Kidney tubule cell (primary cell): Measurements from ENCODE around the gene EPS8L1.
"Not testable (repeated sequence)": the region's sequence is repeated elsewhere in the genome, so short reads cannot be mapped to it uniquely, and the experiment has no call there.

Experiments used
- DNase-seq: peaks from one replicate; pipeline ENCODE4 v3.0.0-alpha.2; 2018; ENCODE audit warnings: low spot score

EPS8L1 gene

DNA sequence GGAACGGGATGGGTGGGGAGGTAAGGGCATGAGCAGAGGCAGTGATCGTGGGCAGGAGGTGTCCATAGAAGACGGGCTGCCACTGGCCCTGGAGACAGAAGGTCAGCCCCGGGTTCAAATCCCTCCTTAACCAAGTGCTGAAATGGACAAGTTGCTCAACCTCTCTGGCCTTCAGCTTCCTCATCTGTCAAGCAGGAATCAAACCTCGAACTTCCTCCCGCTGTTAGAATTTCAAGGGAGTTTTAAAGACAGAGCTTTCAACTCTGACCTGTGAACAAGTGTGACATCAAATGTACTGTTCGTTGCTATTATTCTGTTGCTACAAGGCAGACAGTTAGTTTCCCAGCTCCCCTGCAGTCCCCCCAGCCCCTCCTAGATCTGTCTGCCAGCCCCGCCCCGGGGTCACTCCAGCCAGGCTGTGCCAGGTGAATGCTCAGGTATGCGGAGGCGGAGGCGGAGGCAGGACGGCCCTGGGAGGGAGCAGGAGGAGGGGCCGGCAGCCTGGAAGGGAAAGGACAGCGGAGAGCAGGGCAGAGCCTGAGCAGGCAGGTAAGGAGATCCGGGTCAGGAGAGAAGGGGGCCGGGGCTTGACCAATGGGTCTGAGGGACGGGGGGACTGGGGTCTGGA is at the start of gene EPS8L1:
EPS8L1 (plus strand) TSS at position 499 of the 628 bp plus-strand sequence. CDS start 576 bp downstream, outside the sequence.
- DNase-seq: peak; percentile 85

DNA sequence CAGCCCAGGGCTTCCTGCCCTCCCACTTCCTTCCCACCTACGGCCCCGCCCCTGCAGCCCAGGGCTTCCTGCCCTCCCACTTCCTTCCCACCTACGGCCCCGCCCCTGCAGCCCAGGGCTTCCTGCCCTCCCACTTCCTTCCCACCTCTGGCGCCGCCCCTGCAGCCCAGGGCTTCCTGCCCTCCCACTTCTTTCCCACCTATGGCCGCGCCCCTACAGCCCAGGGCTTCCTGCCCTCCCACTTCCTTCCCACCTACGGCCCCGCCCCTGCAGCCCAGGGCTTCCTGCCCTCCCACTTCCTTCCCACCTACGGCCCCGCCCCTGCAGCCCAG is 48.6 kb upstream of the EPS8L1 start:
- not testable (repeated sequence) for DNase-seq

DNA sequence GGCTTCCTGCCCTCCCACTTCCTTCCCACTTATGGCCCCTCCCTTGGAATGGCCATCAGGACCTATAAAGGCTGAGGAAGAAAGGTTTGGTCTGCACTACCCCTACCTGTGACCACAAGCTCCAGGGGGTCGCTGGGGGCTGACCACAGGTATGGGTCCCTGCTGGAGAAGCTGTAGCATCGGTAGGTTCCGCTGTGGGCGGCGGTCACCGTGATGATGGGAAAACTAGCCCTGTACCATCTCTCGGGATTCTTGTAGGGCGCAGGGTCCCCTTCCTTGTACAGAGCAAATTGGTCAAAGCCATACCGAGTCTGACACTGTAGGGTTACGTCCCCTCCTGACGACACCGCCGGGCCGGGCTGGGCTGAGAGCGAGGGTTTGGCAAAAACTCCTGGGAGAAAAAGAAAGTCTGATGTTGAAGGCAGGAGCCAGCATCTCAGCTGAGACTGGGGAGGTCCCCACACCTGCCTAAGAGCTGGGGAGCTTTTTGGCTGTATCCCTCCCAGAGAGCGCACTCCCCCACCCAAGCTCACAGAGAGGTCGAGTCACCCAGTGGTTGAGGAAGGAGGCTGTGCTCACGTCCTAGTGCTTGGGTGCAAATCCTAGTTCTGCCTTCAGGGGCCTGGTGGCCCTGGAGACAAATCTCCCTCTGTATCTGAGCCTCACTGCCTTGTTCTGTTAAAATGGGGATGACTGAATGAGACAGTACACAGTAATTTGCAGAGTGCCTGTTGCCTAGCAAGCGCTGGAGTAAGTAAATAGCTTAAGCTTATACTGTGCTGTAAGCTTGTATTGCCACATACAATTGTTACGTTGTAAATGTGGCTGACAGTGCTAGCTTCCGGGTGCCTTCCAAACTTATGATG is 48.0 kb upstream of the EPS8L1 start:
- no peak for DNase-seq

DNA sequence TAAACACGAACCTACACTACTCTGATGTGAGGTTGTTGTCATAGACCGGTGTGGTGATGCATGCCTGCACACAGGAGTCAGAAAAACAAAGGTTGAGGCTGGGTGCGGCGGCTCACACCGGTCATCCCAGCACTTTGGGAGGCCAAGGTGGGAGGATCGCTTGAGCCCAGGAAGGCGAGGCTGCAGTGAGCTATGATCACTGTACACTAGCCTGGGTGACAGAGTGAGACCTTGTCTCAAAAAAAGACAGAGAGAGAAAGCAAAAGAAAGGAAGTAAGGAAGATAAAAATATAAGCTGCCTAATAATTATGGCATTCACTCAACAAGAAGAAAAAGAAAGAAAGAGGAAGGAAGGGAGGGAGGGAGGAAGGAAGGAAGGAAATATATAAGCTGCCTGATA is 46.9 kb upstream of the EPS8L1 start:
- peak; percentile 10 for DNase-seq

DNA sequence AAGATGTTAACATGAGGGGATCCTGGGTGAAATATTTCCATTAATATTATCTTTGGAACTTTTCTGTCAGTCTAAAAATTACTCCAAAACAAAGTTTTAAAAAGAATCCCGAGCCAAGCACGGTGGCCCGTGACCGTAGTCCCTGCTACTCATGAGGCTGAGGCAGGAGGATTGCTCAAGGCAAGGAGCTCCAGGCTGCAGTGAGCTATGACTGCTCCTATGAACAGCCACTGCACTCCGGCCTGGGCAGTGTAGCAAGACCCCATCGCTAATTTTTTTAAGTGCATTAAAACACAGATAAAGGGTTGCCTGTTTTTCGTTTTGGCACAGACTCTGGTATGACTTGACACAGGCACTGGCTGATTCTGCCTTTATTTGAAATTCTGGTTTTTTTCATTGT is 44.5 kb upstream of the EPS8L1 start:
- no peak for DNase-seq

DNA sequence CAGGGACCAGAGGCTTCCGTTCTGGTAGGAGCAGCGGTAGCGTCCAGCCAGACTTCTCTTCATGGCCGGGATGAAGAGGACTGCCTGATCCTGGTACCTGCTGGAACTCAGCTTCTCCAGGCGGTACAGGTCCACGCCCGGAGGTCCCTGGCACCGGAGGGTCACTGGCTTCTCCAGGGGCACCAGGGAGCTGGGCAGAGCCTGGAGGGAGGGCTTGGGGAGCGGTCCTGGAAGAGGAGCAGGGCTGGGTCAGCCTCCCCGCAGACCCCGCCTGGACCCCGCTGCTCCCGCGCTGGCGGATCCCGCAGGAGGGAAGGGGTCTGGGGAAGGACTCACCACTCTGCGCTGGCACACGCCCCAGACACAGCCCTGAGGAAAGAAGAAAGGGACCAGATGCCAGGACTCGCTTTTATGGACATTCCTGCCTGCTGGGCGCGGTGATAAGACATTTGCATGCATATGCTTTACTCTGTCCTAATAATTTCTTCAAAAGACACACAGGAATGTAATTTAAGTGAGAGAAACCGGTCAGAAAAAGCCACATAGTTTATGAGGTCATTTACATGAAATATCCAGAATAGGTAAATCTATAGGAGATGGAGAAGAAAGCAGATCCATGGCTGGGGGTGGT is 43.4 kb upstream of the EPS8L1 start:
- DNase-seq: no peak

DNA sequence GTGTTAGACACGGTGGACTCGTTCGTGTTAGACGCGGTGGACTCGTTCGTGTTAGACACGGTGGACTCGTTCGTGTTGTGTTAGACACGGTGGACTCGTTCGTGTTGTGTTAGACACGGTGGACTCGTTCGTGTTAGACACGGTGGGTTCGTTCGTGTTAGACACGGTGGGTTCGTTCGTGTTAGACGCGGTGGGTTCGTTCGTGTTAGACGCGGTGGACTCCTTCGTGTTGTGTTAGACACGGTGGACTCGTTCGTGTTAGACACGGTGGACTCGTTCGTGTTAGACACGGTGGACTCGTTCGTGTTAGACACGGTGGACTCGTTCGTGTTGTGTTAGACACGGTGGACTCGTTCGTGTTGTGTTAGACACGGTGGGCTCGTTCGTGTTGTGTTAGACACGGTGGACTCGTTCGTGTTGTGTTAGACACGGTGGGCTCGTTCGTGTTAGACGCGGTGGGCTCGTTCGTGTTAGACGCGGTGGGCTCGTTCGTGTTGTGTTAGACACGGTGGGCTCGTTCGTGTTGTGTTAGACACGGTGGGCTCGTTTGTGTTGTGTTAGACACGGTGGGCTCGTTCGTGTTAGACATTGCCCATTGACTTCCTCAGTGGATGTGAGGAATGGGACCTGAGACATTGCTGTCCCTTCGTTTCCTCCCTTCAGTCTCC is 42.6 kb upstream of the EPS8L1 start:
- DNase-seq: not testable (repeated sequence)

DNA sequence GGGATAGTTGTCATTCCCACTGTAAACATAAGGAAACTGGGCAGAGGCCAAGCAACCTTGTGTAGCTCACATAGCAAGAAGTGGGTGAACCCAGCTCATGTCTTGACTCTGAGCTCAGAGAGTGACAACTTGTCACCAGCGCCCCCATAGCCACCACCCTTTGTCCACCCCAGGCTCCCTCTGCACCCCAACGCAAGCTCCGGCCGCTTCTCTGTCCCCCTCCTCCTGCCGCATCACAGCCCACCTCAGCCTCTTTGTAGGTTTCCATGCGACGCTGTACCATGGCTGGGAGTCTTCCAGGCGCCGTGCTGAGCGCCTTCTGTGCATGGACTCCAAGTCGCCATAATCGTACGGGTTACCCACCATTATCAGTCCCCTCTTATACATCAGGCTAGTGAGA is 40.9 kb upstream of the EPS8L1 start:
- no peak for DNase-seq

DNA sequence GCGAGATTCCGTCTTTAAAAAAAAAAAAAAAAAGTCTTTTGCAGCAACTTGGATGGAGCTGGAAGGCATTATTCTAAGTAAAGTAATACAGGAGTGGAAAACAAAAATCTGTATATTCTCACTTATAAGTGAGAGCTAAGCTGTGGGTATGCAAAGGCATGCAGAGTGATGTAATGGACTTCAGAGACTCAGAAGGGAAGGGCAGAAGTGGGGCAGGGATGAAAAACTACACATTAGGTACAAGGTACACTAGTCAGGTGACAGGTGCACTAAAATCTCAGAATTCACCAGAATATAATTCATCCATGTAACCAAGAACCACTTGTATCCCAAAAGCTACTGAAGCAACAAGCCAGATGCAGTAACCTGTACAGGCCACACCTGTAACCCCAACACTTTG is 39.6 kb upstream of the EPS8L1 start:
- DNase-seq: no peak

DNA sequence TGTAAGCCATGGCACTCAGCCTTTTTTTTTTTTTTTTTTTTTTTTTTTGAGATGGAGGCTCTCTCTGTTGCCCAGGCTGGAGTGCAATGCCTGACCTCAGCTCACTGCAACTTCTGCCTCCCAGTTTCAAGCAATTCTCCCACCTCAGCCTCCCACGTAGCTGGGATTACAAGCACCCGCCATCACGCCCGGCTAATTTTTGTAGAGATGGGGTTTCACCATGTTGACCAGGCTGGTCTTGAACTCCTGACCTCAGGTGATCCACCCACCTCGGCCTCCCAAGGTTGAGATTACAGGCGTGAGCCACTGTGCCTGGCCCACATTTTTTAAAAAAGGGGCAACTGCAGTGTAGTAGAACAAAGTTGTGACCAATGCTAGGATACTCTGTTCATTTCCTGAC is 38.1 kb upstream of the EPS8L1 start:
- not testable (repeated sequence) for DNase-seq

DNA sequence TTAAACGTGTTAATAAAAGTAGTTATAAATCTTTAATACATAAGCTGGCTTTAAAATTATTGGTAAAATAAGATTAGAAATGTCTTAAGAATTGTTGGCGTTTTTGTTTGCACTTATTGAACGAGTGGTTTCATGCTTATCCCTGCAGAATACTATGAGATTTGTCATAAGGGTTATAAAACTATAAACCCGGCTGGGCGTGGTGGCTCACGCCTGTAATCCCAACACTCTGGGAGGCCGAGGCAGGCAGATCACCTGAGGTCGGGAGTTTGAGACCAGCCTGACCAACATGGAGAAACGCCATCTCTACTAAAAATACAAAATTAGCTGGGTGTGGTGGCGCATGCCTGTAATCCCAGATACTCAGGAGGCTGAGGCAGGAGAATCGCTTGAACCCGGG is 35.0 kb upstream of the EPS8L1 start:
- DNase-seq: not testable (repeated sequence)

DNA sequence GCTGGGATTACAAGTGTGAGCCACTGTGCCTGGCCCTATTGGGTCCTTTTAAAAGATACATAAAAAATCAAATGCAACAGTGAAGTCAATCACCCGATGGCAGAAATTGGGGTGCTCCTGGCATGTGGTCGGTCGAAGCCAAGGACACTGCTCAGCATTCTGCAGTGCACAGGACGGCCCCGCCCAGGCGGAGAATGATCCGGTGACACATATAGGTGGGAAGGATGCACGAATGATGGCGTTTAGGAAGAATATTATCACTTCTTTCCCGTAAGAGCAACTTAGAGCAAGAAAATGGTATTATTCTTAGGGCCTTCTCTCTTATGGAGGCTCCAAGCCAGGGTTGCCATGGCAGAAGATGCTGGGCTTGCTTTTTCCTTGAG is 34.4 kb upstream of the EPS8L1 start:
- DNase-seq: no peak

DNA sequence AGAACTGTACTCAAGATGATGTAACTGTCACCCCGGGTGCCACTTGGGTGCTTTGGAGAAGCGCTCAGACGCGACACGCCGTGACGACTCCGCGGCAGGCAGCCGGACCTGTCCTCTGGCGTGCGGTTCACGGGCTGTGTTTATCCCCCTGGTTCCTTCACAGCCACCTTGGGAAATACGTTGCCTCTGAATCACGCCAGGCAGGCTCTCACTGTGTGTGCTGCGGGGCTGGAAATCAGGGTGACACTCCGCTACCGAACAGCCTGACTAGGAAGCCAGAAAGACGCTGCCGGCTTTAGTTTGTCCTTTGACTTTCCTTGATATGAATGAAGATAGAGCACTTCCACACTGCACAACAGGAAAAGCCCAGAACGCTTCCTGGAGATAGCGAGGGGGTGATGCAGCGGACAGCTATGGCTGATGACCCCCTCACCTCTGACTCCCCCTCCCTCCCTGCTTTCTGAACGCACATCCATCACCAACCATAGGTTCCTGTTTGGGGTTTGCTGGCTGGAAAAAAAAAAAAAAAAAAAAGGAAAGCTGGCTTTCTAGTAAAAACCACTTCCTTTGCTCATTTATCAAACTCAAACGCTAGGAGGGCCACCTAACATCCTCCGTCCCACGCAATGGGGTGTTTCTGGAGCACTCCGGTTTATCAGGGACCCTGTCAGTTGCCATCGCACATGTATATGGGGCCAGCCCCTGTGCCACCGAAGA is 33.9 kb upstream of the EPS8L1 start:
- DNase-seq: no peak

DNA sequence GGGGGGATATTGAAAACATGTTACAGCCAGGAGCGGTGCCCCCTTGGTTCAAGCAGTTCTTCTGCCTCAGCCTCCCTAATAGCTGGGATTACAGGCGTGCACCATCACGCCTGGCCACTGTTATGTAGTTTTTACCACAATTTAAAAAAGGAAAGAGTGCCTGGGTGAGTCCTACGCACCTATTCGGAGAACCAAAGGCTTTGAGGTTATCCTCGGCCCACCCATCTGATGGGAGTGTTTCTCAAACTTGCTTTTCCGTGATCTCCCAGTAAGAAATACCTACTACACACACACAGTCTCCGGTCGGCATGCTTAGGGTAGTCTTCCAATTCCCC is 33.4 kb upstream of the EPS8L1 start:
- DNase-seq: no peak

DNA sequence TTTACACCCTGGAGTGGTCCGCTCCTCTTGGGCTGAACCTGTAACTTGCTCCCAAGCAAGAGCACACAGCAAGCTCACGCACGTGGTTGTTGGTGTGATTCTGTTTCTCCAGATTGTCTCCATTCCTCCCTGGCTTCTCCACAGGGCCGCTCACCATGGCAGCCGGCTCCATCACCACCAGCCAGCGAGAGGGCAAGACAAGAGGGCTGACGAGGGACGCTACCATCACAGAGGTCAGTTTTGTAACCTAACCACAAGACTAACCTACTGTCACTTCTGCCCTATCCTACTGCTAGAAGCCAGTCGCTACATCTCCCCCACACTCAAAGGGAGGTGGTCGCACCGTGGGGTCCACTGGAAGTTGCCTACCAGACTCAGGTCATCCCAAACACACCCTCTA is 33.0 kb upstream of the EPS8L1 start:
- DNase-seq: no peak

DNA sequence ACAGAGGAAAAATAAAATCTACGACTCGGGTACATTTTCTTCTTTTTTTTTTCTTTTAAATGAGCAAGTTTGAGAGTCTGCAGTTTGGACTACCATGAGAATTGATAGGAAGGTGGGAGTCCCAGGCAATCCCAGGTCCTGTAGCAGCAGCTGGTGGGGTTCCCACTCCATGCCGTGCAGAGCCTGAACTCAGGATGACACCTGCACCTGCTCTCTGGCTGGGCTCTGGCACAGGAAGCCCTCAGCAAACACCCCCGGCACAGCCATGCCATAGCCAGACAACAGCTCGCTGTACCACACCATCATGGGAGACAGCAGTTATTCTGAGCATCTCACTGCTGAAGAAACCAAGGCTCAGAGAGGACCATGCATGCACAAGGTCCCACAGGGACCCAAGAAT is 31.4 kb upstream of the EPS8L1 start:
- DNase-seq: no peak

DNA sequence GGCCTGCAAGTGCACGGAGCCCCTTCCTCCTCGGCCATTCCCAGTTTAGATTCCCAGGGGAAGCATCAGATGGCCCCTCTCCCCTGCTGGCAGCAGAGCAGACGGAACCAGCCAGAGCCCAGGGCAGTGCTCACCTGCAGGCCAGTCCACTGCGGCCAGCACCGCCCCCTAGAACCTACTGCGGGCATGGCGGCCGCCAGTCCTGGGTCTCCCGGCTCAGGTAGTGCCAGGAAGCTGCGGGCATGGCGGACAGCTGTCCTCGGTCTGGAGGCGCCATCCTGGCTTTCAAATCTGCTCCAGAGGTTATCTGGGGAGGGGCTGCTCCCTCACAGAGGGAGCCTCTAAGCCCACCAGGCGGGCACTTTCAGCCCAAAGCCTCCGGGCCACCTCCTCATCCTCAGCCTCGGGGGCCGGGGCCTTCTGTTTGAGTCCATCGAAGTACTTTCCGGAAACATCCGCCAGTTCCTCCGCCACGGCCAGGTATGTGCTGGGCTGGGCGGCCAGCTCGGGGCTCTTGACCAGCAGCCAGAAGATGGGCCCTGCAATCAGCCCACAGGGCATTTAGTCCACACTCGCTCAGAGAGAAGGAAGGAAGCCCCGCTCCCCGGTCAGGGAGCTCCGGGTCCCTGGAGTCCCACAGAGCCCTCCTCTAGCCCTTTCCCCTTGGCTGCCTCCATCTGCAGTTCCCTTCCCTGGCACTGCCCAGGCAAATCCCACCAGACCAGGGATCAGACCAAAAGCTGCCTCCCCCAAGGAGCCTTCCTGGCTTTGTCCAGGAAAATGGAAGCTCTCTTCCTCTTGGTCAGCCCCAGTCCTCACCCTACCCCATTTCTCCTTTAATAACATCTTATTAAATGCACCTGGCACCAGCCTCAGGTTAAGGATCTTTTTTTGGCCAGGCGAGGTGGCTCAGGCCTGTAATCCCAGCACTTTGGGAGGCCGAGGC is 30.6 kb upstream of the EPS8L1 start:
- no peak for DNase-seq

DNA sequence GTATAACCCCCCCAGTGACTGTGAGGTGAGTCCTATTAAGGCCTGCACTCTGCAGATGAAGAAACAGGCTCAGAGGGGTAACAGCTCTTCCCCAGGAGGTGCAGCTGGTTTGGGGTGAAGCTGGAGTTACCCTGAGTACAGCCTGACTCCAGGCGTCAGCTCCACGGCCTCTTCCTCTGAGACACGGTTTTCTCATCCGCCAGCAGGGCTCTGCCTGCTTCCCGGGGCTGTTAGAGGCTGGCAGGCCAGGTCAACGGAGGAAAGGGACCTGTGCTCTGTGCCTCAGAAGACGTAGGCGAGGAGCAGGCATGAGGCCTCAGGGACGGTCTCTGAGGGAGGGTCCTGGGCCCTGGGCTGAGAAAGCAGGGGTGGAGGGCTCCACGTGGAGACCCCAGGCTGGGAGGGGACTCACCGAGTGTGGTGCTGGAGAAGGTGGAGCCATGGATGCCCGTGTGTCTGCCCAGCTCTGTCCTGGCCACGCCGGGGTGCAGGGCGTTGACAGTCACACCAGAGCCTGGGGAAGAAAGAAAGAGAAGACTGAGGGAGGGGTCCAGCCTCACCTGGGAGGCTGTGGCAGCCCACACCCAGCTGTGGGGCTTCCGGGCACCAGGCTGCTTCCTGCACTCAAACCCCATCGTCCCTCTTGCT is 28.6 kb upstream of the EPS8L1 start:
- DNase-seq: no peak

DNA sequence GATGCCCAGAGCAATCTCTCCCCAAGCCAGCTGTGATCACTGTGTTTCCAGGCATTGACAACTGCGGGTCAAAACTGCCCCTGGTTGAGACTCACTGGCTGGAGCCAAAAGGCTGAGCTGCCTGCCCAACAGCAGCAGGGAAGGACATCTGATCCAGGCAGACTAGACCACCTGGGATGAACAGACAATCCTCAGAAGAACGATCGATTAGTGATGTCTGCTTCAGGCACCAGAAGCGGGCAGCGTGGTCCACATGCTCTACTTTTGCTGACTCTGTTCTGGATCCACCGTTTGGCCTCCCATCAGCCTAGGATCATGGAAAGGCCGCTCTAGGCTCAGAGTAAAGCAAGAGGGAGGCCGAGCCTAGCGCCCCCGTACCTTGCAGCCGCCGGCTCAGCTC is 27.7 kb upstream of the EPS8L1 start:
- DNase-seq: no peak

DNA sequence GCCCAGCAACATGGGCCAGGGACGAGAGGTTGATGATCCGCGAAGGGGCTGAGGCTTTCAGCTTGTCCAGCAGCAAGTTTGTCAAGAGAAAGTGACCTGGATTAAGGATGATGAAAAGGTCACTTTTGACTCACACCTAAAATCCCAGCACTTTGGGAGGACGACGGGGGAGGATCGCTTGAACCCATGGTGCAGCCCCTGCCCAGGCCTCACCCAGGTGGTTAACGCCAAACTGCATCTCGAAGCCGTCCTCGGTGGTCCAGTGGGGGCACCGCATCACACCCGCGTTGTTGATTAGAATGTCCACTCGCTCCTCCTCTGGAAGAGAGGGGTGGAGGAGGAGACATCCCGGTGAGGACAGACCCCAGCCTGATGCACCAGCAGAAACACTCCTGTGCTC is 27.2 kb upstream of the EPS8L1 start:
- DNase-seq: no peak
